GM18526 (cell line): ENCODE data around the gene LYPD8.

ENCODE experiments used
- POLR2A ChIP-seq: IDR thresholded peaks from 3 replicates; pipeline ENCODE4 v1.6.1; 2011; ENCODE audit not compliant: insufficient read length; ENCODE audit errors: extremely low read depth

Gene LYPD8, protein sequence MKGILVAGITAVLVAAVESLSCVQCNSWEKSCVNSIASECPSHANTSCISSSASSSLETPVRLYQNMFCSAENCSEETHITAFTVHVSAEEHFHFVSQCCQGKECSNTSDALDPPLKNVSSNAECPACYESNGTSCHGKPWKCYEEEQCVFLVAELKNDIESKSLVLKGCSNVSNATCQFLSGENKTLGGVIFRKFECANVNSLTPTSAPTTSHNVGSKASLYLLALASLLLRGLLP

DNA sequence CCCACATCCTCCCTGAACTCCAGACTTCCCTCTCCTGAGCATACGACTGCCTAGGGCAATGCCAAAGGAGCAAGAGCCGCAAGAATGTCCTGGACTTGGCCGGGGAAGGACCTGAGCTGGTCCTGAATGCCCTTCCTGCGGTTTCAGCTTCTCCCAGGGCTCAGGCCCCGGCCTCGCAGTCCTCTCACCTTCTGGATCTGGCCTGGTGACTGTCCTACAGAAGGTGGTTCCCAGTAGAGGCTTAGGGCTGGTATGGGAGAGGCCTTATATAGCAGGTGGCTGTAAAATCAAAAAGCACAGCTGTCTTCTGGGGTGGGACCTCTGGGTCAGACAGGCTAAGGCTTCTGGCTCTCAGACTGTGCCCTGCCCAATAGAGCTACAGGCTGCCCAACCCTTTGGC, at the start of gene LYPD8:
Gene LYPD8 (minus strand): TSS at position 243 of the 400 bp plus-strand sequence. CDS start 4,678 bp downstream, outside the sequence.
- TF ChIP-seq POLR2A: no peak

DNA sequence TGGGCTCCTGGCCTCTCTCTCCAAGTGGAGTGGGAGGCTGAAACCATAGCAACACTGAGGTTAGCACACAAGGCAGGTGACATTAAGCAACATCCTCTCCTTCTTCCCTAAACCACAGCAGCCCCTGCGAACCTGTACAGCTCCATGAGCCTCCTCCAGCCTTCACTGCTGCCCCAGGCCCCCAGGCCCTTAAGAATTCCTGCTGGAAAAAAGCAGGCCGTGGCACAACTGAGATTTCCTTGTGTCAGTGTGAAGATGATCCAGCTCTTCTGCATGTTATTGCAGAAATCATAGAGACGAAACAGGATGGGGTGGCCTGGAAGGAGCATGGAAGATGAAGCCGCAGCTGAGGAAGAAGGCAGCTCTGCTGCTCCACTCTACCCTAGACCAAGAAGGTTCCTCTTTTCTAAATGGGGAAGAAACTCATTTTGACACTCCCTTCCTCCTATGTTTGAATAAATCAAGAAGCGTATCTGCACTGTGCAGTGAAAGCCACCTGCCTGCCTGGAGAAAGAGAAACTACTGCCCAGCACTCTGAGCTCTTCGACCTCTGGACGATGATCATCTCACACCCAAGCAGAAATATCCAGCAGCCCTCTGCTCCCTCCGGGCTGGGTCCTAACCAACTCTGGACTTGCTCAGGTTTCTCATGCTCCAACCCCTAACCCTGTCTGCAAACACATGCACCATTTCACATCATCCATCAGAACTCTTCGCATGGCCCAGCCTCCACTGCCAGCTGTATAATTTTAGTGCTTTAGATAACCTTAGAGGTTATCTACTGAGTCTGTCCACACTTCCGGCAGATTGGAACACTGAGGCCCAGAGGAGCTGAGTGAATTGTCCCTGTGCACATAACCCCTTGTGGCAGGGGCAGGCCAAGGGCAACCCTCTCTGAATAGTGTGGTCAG, 49.5 kb upstream of the LYPD8 start:
- TF ChIP-seq POLR2A: no peak

DNA sequence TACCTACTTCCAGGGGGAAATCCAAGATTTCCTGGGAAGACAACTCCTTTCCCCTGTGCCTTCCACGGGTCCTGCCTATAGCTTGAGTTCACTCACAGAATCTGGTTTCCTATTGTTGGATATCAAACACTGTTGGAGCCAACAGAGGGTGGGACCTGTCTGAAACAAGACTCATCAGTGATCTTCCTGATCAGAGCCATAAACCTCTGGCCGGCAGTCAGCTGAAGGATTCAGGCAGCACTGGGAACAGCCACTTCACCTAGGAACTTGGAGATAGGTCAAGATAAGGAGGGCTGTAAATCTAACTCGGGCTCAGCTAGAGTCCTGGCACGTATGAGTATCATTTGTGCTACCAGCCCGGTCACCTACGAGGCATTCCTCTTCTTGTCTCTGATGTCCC, 46.9 kb upstream of the LYPD8 start:
- TF ChIP-seq POLR2A: no peak

DNA sequence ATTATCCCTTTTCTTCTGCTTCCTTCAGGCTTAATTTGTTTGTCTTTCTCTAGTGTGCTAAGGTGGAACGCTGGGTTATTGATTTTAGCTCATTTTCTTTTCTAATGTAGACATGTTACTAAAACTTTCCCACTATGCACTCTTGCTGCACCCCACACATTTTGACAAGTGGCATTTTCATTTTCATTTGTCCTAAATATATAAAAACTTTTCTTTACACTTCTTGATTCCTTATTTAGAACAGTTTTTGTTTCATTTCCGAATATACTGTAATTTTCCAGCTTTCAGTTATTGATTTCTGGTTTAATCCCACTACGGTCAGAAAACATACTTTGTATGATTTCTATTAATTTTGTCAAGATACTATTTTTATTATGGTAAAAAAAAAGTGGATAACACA, 44.9 kb upstream of the LYPD8 start:
- no peak for TF ChIP-seq POLR2A

DNA sequence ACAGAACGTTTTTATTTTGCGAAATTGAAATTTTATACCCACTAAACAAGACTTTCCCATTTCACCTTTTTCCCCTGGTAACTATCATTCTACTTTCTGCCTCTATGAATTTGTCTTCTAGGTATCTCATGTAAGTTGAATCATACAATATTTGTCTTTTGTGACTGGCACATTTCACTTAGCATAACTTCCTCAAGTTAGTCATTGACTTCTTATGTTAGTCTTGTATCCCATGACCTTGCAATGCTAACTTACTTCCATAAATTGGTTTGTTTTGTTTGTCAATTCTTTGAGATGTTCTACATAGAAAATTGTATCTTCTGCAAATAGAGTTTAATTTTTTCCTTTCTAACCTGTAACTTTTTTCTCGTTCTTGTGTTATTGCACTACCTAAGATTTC, 43.2 kb upstream of the LYPD8 start:
- no peak for TF ChIP-seq POLR2A

DNA sequence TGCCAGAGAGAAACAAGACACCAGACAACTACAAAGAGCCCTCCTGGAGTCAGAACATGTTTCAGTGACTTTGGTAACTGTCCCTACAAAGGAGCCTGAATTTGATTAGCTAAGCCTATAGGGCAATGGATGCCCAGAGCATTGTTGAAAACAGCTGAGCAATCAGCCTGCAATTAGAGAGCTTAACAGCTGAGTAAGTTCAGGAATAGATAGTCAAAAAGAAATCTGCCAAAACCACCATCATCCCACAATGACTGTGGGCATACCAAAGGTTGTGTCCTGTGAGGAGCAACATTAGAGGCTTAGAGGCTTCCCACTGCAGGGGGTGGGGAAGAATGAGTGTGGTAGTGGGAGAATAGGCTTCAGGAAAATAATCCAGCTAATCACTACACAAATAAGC, 38.0 kb upstream of the LYPD8 start:
- TF ChIP-seq POLR2A: no peak

DNA sequence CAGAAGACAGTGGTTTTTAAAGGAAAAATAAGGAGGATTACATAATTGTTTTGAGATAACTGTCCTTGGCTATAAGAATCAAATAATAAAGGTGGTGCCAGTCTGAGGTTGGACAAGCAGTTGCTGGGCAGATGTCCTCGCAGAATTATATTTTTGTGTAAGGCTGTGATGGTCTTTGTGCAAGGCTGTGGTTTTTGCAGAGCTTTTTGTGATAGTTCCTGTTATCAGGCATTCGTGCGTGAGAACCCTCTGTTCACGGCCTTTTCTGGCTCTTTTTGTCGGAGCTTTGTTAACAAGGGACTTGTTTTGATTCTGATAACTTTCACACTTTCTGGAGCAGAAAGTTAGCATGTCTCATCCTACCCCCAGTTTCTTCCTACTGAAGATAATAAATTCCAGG, 36.8 kb upstream of the LYPD8 start:
- no peak for TF ChIP-seq POLR2A

DNA sequence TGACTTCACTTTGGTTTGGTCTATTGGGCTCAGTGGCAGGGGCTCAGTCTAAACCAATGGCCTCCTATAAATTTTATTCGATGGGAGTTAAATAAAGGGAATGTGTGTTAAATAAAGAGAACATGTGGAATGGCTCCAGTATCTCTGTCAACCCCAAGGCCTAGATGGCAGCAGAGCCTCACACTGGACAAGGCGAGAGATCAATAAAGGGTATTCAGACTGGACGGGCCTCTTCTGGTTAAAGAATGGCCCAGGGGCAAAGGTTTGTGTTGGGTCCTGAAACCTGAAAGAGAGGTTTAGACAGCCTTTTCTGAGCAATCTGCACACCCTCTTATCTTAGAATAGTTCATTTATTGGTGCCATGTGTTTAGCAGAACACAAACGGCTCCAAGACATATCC, 35.5 kb upstream of the LYPD8 start:
- TF ChIP-seq POLR2A: no peak

DNA sequence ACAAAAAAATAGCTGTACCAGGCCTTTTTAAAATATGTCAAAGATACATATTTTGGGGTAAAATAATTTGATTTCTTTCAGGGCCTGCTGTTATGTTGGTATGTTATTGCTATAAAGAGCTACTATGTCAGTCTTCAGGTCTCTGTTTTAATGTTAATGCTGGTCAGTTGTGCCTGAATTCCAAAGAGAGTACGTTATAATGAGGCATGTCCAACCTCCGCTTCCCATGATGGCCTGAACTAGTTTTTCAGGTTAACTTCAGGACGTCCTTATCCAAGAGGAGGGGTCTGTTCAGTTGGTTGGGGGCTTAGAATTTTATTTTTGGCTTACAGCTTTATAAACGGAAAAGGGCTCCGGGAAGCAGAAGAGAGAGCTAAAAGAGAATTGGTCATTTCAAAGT, 34.9 kb upstream of the LYPD8 start:
- no peak for TF ChIP-seq POLR2A

DNA sequence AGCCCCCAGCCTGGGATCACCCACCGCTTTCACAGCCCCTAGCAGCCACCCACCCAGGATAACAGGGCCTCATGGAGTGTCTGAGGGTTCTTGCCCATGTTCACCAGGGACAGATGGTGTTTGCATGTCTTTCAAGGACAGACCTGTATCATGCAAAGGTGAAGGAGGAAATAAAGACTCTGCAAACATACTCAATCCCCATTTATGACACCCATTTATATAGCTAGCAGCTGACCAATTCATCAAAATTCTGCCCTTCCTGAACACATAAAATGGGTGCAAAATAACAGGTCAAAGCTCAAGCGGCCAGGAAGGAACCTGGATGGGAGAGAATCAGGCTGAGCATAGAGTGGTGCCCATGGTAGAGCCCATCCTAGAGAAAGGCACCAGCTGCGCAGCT, 32.8 kb upstream of the LYPD8 start:
- no peak for TF ChIP-seq POLR2A

DNA sequence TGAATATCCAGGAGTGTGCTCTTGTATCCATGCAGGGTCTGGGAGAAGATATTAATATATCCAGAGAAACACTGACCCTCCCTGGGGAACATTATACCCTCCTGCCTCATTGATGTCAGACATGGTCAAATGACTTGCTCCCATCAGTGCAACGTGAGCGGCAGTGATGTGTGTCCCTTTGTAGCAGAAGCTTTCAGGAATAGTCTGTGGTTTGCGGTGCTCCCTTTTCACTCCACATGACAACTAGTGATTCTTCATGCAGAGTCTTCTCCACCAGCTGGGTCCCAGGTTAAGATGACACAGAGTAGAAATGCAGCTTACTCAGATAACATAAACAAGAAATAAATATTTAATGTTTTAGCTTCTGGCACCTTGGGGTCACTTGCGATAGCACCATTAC, 31.9 kb upstream of the LYPD8 start:
- TF ChIP-seq POLR2A: no peak

DNA sequence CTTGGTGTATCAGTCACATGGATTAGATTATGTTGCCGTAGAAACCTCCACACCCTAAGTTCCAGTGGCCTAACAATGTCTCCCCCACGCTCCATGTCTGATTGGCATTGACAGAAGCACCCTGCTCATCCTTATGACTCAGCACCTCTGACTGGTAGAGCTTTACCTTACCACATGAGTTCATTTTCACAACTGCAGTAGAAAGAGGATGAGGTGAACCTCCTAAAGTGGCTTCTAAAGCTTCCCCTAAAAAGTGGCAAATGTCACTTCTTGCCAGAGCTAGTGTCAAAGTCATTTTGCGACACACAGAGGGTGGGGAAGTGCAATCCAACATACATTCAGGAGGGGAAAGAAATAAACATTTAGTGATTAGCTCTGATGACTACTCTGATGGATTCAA, 30.6 kb upstream of the LYPD8 start:
- no peak for TF ChIP-seq POLR2A

DNA sequence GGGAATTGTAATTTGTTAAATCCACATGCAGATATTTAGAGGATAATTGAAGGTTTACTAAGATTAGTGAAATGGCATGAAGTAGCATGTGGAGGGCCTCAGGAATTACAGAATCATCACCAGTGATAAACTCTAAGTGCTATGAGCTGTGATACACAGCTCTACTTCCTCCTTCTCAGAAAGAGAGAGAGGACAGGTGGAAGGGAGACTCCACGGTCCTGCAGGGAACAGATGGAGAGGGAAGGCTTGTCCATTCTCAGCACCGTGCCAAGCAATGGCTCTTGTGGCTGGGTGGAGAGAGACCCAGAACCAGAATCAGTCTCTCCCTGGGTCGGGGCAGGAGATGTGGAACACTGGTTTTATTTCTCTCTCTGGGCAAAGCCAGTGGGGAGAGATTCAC, 27.8 kb upstream of the LYPD8 start:
- TF ChIP-seq POLR2A: no peak

DNA sequence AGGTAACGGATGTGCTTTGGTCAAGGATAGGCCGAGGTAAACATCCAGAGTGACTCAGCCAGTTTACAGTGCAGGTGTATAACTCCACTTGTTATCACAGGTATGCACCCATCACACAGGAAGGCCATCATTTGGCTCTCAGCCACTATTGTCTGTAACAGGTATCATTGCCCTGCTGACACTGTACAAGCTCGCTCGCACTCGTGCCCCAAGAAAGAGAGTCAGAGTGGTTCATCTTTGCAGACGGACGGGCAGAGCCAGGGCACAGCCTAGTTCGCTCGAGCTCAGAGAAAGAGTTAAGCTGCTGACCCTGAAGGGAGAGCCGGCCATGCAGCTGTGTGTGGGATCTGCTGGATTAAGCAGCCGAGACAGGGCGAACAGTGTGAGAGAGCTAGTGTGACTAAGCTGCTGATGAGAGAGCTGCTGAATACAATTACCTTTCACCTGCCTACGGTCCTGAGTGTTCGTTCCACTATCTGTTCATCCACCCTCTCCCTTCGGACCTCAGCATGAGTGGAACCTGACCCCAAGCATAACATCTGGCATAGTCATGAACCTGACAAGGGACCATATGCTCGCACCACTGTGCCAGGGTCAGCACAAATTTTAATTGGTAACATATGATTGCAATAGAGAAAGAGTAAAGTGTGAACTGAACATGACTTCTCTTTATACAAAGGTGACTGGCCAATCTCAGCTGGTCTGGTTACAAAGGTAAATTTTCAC, 27.0 kb upstream of the LYPD8 start:
- TF ChIP-seq POLR2A: no peak

DNA sequence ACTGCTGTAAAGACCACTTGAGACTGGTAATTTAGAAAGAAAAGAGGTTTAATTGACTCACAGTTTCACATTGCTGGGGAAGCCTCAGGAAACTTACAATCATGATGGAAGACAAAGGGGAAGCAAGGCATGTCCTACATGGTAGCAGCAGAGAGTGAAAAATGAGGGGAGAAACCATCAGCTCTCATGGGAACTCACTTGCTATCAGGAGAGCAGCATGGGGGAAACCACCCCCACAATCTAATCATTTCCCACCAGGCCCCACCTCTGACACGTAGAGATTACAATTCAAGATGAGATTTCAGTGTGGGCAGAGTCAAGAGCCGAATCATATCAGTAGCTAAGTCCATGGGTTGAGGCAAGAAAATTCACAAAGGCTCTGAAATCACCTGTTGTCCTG, 23.8 kb upstream of the LYPD8 start:
- no peak for TF ChIP-seq POLR2A

DNA sequence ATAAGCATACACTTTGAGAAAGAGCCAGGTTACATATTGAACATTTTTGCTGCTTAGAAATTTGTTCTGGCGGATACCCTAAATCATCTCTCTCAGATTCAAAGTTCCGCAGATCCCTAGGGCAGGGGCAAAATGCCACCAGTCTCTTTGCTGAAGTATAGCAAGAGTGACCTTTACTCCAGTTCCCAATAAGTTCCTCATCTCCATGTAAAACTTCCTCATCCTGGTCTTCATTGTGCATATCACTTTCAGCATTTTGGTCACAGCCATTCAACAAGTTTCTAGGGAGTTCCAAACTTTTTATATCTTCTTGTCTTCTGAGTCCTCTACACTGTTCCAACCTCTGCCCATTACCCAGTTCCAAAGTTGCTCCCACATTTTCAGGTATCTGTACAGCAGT, 23.3 kb upstream of the LYPD8 start:
- no peak for TF ChIP-seq POLR2A
